ENCODE data around the gene FKBP4. TPM values are rescaled to one million over a fixed set of nuclear protein-coding genes. Genes with fewer than 3 reads are reported as not detected.

FKBP4 gene
- total and polyA plus RNA-seq, 2 of the 13 experiments (the other 11 are each of a cell fraction or from before 2014, with no cell fraction given), result 25.7 to 66.1 TPM

DNA sequence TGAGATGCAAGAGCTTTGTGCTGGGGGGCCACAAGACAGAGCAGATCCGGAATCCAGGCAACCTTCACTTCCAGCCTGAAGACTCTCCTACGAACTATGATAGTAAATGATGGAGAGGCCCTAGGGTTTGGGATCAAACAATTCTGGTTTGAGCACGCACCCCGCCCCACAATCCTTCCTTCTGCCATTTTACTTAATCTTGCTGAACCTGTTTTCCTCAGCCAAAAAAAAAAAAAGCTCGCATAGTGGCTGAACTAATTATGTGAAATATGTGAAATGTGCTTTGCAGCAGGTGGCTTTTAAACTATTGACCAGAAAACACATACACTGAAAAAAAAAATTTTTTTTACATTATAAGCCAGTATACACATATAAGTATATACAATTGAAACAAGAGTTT, 17.0 kb downstream of the FKBP4 start (continued):
- TF ChIP-seq CEBPZ (IDR thresholded peaks at IDR 0.05; ENCODE audit: low read length) (no peak), ZNF256 (CRISPR knock-in tag; conservative IDR thresholded peaks at IDR 0.05) (no peak), HMGA1 (CRISPR knock-in tag; conservative IDR thresholded peaks at IDR 0.05) (no peak), ARHGAP35 (CRISPR knock-in tag; IDR thresholded peaks at IDR 0.05; ENCODE audit: borderline replicate concordance) (no peak), ARID4A (CRISPR knock-in tag; IDR thresholded peaks at IDR 0.05; ENCODE audit: borderline replicate concordance) (no peak), ZNF414 (CRISPR knock-in tag; IDR thresholded peaks at IDR 0.05) (no peak), ZNF746 (CRISPR knock-in tag; IDR thresholded peaks at IDR 0.05) (no peak)

Data from HepG2 (cell line).